Adrenal gland (tissue), 5 donors: ENCODE data around the gene GNB3.

Experiments
- CTCF ChIP-seq, 6 experiments: fragments of 450-650 bp in 4 of 6; fragments of 200-600 bp in 2 of 6; sonication (generic) in 1 of 6; IDR thresholded peaks; 1 replicate in 5 of 6; 2 replicates in 1 of 6; pipeline versions ENCODE4 v1.5.1 to v1.8.0; 2016 to 2021; ENCODE audit warnings: antibody characterized with exemption in 6 of 6, mild to moderate bottlenecking in 2 of 6, moderate library complexity in 1 of 6
- POLR2A ChIP-seq, 2 donors: fragments of 450-650 bp; IDR thresholded peaks; one replicate each; pipeline ENCODE4 v1.6.1; 2017; ENCODE audit warnings: antibody characterized with exemption in 2 of 2, mild to moderate bottlenecking in 2 of 2, moderate library complexity in 1 of 2
- donor health status: DM: no; HTN: no; CAD: no.

- TF ChIP-seq CTCF (IDR thresholded peaks at IDR 0.05), result peak; percentile 58 to 93 (median 82)
- TF ChIP-seq POLR2A (IDR thresholded peaks at IDR 0.05), result peak; percentile 20 to 82
These were observed 50.3 kb downstream of the GNB3 start for GRCh38 chr12:6890789-6891645.
